Measurements from ENCODE around the gene SPATA17. TPM values are rescaled to one million over a fixed set of nuclear protein-coding genes. Genes with fewer than 3 reads are reported as not detected.

SPATA17 gene
- total RNA-seq, 1 donor from 2014 or later: not detected

DNA sequence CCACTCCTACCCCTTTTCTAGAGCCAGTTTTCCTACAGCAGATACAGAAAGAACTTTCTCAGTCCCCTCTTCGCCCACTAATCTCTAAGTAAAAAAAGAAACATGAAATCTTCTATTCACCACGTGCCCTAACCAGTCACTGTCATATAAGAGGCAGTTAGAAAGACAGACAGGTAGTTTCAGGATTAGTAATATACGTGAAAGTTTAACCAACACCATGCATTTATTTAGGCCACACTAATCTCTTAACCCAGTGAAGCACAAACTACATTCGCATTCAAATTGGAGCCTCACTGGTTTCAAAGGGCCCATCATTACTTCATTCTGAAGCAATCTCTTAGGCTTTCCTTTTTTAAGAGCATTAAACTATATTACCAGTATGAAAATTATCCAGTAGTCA lies 10.3 kb upstream of the SPATA17 start:
- no peak for DNase-seq (ENCODE audit: extremely low spot score in 2 of 2)

DNA sequence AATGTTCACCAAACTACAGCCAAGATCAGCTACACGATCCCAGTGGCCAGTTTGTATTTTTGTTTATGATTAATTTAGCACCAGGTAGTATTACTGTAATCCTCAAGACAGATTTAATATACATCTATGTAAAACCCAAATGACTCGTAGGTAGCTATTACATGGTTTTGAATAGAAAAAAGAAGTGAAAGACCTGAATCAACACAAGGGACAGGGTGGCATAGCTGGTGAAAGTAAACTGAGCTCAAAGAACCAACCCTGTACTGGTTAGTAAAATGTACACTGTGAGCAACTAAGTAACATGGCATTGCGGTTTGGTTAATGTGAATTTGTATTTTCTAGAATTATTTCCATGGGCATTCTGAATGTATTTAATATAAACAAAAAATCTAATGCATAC lies 9.1 kb upstream of the SPATA17 start:
- TF ChIP-seq POLR2AphosphoS5 (IDR thresholded peaks at IDR 0.05; ENCODE audit: insufficient read depth in 1 of 2, low read depth in 1 of 2) (no peak), POLR2A (IDR thresholded peaks at IDR 0.05) (no peak)
- TF ChIP-seq, protein P1, sequence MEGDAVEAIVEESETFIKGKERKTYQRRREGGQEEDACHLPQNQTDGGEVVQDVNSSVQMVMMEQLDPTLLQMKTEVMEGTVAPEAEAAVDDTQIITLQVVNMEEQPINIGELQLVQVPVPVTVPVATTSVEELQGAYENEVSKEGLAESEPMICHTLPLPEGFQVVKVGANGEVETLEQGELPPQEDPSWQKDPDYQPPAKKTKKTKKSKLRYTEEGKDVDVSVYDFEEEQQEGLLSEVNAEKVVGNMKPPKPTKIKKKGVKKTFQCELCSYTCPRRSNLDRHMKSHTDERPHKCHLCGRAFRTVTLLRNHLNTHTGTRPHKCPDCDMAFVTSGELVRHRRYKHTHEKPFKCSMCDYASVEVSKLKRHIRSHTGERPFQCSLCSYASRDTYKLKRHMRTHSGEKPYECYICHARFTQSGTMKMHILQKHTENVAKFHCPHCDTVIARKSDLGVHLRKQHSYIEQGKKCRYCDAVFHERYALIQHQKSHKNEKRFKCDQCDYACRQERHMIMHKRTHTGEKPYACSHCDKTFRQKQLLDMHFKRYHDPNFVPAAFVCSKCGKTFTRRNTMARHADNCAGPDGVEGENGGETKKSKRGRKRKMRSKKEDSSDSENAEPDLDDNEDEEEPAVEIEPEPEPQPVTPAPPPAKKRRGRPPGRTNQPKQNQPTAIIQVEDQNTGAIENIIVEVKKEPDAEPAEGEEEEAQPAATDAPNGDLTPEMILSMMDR (IDR thresholded peaks at IDR 0.05): no peak

More for the DNA sequence above, 10.3 kb upstream of the SPATA17 start:
- Histone ChIP-seq H3K4me3 (no peak overlapping the region), H3K9me3 (no peaks in the 10 kb centered on the region), H3K4me1 (peaks cover 13% of the 10 kb centered on the region), H3K27me3 (no peaks in the 10 kb centered on the region), H3K27ac (no peak overlapping the region), H3K36me3 (peaks cover 0 to 4% of the 10 kb centered on the region in 2 donors)
- no peak for TF ChIP-seq POLR2A (IDR thresholded peaks at IDR 0.05)
- no peak for TF ChIP-seq POLR2AphosphoS5 (IDR thresholded peaks at IDR 0.05; ENCODE audit: insufficient read depth in 1 of 2, low read depth in 1 of 2)
- TF ChIP-seq, protein P1 (IDR thresholded peaks at IDR 0.05): no peak
- intact Hi-C loops (cut with DNase I): no loop called here

DNA sequence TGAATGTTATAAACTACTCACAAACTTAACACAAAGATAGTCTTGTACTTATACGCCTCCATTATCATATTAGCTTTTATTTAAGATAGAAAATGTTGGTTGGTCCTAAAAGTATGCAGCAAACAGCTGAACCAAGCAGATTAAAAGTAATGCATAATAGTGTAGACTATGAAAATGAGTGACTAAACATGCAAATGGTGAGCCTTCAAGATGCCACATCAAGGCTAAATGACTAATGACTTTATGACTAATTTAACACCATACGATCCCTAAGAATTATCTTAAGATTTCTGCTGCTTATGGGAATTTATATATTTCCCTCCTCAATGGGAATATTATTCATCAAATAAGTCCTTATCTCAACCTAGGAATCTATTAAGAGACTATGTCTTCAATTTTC lies 4.8 kb upstream of the SPATA17 start:
- Histone ChIP-seq H3K9me3 (no peaks in the 10 kb centered on the region), H3K27ac (no peak overlapping the region), H3K36me3 (no peaks in the 10 kb centered on the region), H3K4me1 (peaks cover 41% of the 10 kb centered on the region), H3K4me3 (no peak overlapping the region), H3K27me3 (no peaks in the 10 kb centered on the region)
- TF ChIP-seq POLR2AphosphoS5 (IDR thresholded peaks at IDR 0.05; ENCODE audit: insufficient read depth in 1 of 2, low read depth in 1 of 2) (no peak), POLR2A (IDR thresholded peaks at IDR 0.05) (no peak)
- TF ChIP-seq, protein P1 (IDR thresholded peaks at IDR 0.05): no peak
- DNase-seq (ENCODE audit: extremely low spot score in 2 of 2): no peak
- intact Hi-C loops (cut with DNase I): no loop called here

More for the DNA sequence above, 9.1 kb upstream of the SPATA17 start:
- no peaks in the 10 kb centered on the region for H3K9me3 ChIP-seq
- no peaks in the 10 kb centered on the region for H3K27me3 ChIP-seq
- H3K27ac ChIP-seq: no peak overlapping the region
- peaks cover 0 to 4% of the 10 kb centered on the region in 2 donors for H3K36me3 ChIP-seq
- intact Hi-C loops (cut with DNase I): no loop called here
- no peak for DNase-seq (ENCODE audit: extremely low spot score in 2 of 2)
- H3K4me3 ChIP-seq: no peak overlapping the region
- H3K4me1 ChIP-seq: peaks cover 13% of the 10 kb centered on the region

DNA sequence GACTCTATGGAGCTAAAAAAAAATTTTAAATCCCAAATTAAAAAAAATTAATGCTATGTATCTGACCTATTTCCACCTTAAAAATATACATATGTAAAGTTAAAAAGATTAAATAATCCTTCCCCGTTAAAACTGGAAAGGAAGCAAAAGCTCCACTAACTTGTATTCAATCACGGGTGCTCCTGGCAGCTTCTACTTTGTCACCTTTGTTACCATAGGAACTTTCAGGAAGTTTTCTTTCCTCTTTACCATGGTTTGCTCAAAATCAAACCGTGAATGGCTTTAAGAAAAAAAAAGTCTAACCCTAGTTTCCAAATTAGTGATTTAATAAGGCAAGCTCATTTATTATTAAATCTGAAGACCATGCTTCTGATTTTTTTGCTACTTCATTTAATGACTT lies 3.7 kb upstream of the SPATA17 start:
- intact Hi-C loops (cut with DNase I): no loop called here
- no peak overlapping the region for H3K27ac ChIP-seq
- H3K4me1 ChIP-seq: peaks cover 47% of the 10 kb centered on the region
- H3K4me3 ChIP-seq: no peak overlapping the region
- H3K36me3 ChIP-seq: no peaks in the 10 kb centered on the region
- no peaks in the 10 kb centered on the region for H3K27me3 ChIP-seq
- DNase-seq (ENCODE audit: extremely low spot score in 2 of 2): no peak
- TF ChIP-seq, protein P1 (IDR thresholded peaks at IDR 0.05): no peak
- TF ChIP-seq POLR2AphosphoS5 (IDR thresholded peaks at IDR 0.05; ENCODE audit: insufficient read depth in 1 of 2, low read depth in 1 of 2): no peak
- TF ChIP-seq POLR2A (IDR thresholded peaks at IDR 0.05): no peak
- H3K9me3 ChIP-seq: no peaks in the 10 kb centered on the region

DNA sequence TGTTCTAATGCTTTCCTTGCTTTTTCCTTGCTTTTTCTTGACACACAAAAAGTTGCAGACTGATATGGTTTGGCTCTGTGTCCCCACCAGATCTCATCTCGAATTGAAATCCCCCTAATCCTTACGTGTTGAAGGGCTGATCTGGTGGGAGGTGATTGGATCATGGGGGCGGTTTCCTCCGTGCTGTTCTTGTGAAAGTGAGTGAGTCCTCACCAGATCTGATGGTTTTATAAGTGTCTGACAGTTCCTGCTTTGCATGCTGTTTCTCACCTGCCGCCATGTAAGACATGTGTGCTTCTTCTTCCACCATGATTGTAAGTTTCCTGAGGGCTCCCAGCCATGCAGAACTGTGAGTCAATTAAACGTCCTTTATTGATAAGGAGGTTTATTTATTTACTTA lies 11.3 kb downstream of the SPATA17 start:
- no peak overlapping the region for H3K4me3 ChIP-seq
- H3K27ac ChIP-seq: no peak overlapping the region
- no peak for DNase-seq (ENCODE audit: extremely low spot score in 2 of 2)
- intact Hi-C loops (cut with DNase I): no loop called here
- no peaks in the 10 kb centered on the region for H3K27me3 ChIP-seq
- no peaks in the 10 kb centered on the region for H3K4me1 ChIP-seq
- H3K9me3 ChIP-seq: no peaks in the 10 kb centered on the region
- H3K36me3 ChIP-seq: no peaks in the 10 kb centered on the region
- TF ChIP-seq, protein P1 (IDR thresholded peaks at IDR 0.05): no peak
- TF ChIP-seq POLR2A (IDR thresholded peaks at IDR 0.05) (no peak), POLR2AphosphoS5 (IDR thresholded peaks at IDR 0.05; ENCODE audit: insufficient read depth in 1 of 2, low read depth in 1 of 2) (no peak)
